ENCODE data around the gene DNAAF2. TPM values are rescaled to one million over a fixed set of nuclear protein-coding genes. Genes with fewer than 3 reads are reported as not detected.
"Not testable (repeated sequence)": the region's sequence is repeated elsewhere in the genome, so short reads cannot be mapped to it uniquely, and the experiment has no call there.

DNAAF2 gene
- total RNA-seq, 2 donors from 2014 or later: 7.2 to 8.0 TPM

GRCh38 chr14:49623941-49624839, 10.9 kb downstream of the DNAAF2 start:
- DNase-seq (ENCODE audit: low spot score in 2 of 2): no peak
- Mint-ChIP-seq H3K9me3 (no peaks in the 10 kb centered on the region), H3K36me3 (peaks cover 34 to 36% of the 10 kb centered on the region in 2 donors), H3K27ac (peak overlapping the region; percentile 44 to 63)
- peak in 1 of 2 donors; percentile 6 for ATAC-seq

- DNase-seq (ENCODE audit: low spot score in 2 of 2): no peak
- no peak for ATAC-seq
- Mint-ChIP-seq H3K27ac (peak overlapping the region; percentile 44 to 63), H3K9me3 (no peaks in the 10 kb centered on the region), H3K36me3 (peaks cover 41 to 44% of the 10 kb centered on the region in 2 donors)
These were observed 11.7 kb downstream of the DNAAF2 start for GRCh38 chr14:49623387-49623786.

- no peak for DNase-seq (ENCODE audit: low spot score in 2 of 2)
- ATAC-seq: no peak
- Mint-ChIP-seq H3K9me3 (no peaks in the 10 kb centered on the region), H3K36me3 (peaks cover 43 to 45% of the 10 kb centered on the region in 2 donors), H3K27ac (peak overlapping the region; percentile 69 to 98)
These were observed 12.9 kb downstream of the DNAAF2 start for GRCh38 chr14:49622022-49622607.

GRCh38 chr14:49621114-49621881, 13.7 kb downstream of the DNAAF2 start:
- peaks cover 41% of the 10 kb centered on the region in 2 donors for H3K36me3 Mint-ChIP-seq

GRCh38 chr14:49620182-49621113, 14.6 kb downstream of the DNAAF2 start, which contains the start of the genes MGAT2 and RPL36AL:
MGAT2 (plus strand) TSS chr14:49620799; CDS start chr14:49621269, 470 bp downstream.
RPL36AL (minus strand) TSS chr14:49620626; CDS start chr14:49619104, 1,522 bp downstream.
- peaks cover 41% of the 10 kb centered on the region in 2 donors for H3K36me3 Mint-ChIP-seq
- peak within 1 kb of the TSS; percentile 98 for H3K27ac Mint-ChIP-seq

More at GRCh38 chr14:49621114-49621881, 13.7 kb downstream of the DNAAF2 start:
- H3K27ac Mint-ChIP-seq: peak overlapping the region; percentile 98
- H3K9me3 Mint-ChIP-seq: no peaks in the 10 kb centered on the region
- ATAC-seq (peak; percentile 10 to 18), DNase-seq (ENCODE audit: low spot score in 2 of 2) (peak in 1 of 2 donors; percentile 65)

GRCh38 chr14:49619730-49620129, 15.3 kb downstream of the DNAAF2 start:
- Mint-ChIP-seq H3K36me3 (peaks cover 41% of the 10 kb centered on the region in 2 donors), H3K27ac (peak overlapping the region; percentile 98), H3K9me3 (no peaks in the 10 kb centered on the region)
- DNase-seq (ENCODE audit: low spot score in 2 of 2) (no peak), ATAC-seq (no peak)

More at GRCh38 chr14:49620182-49621113, 14.6 kb downstream of the DNAAF2 start, which contains the start of the genes MGAT2 and RPL36AL:
- DNase-seq (ENCODE audit: low spot score in 2 of 2) (peak; percentile 92 to 99), ATAC-seq (peak; percentile 93 to 96)
- H3K9me3 Mint-ChIP-seq: no peaks in the 10 kb centered on the region

- peaks cover 41 to 44% of the 10 kb centered on the region in 2 donors for H3K36me3 Mint-ChIP-seq
- not testable (repeated sequence) for ATAC-seq; H3K9me3 Mint-ChIP-seq; DNase-seq (ENCODE audit: low spot score in 2 of 2)
- H3K27ac Mint-ChIP-seq: peak overlapping the region; percentile 98
These were observed 15.8 kb downstream of the DNAAF2 start for GRCh38 chr14:49619273-49619672.

- Mint-ChIP-seq H3K36me3 (peaks cover 41 to 47% of the 10 kb centered on the region in 2 donors), H3K9me3 (no peaks in the 10 kb centered on the region), H3K27ac (peak overlapping the region; percentile 91 to 98)
- DNase-seq (ENCODE audit: low spot score in 2 of 2): no peak
- no peak for ATAC-seq
These were observed 17.1 kb downstream of the DNAAF2 start for GRCh38 chr14:49617852-49618519.

- peaks cover 23 to 30% of the 10 kb centered on the region in 2 donors for H3K36me3 Mint-ChIP-seq
- H3K27ac Mint-ChIP-seq: no peak overlapping the region
- DNase-seq (ENCODE audit: low spot score in 2 of 2): no peak
- H3K9me3 Mint-ChIP-seq: no peaks in the 10 kb centered on the region
- no peak for ATAC-seq
These were observed 19.3 kb downstream of the DNAAF2 start for GRCh38 chr14:49615776-49616175.

GRCh38 chr14:49614196-49614595, 20.8 kb downstream of the DNAAF2 start:
- H3K9me3 Mint-ChIP-seq: no peaks in the 10 kb centered on the region
- DNase-seq (ENCODE audit: low spot score in 2 of 2): no peak
- ATAC-seq: no peak
- H3K27ac Mint-ChIP-seq: no peak overlapping the region
- H3K36me3 Mint-ChIP-seq: peaks cover 12 to 18% of the 10 kb centered on the region in 2 donors

- H3K27ac Mint-ChIP-seq: no peak overlapping the region
- H3K9me3 Mint-ChIP-seq: no peaks in the 10 kb centered on the region
- ATAC-seq (no peak), DNase-seq (ENCODE audit: low spot score in 2 of 2) (no peak)
- peaks cover 0 to 6% of the 10 kb centered on the region in 2 donors for H3K36me3 Mint-ChIP-seq
These were observed 22.4 kb downstream of the DNAAF2 start for GRCh38 chr14:49612671-49613070.

- no peak for DNase-seq (ENCODE audit: low spot score in 2 of 2)
- no peaks in the 10 kb centered on the region for H3K9me3 Mint-ChIP-seq
- H3K36me3 Mint-ChIP-seq: peaks cover 0 to 6% of the 10 kb centered on the region in 2 donors
- ATAC-seq: no peak
- H3K27ac Mint-ChIP-seq: no peak overlapping the region
These were observed 22.8 kb downstream of the DNAAF2 start for GRCh38 chr14:49612251-49612650.

GRCh38 chr14:49607583-49607982, 27.5 kb downstream of the DNAAF2 start:
- Mint-ChIP-seq H3K36me3 (peaks cover 5 to 12% of the 10 kb centered on the region in 2 donors), H3K9me3 (no peaks in the 10 kb centered on the region), H3K27ac (no peak overlapping the region)
- ATAC-seq: no peak
- no peak for DNase-seq (ENCODE audit: low spot score in 2 of 2)

GRCh38 chr14:49598485-49599300, 36.4 kb downstream of the DNAAF2 start, which contains the start of gene LRR1:
LRR1 (plus strand) TSS chr14:49598940; CDS start chr14:49599021, 81 bp downstream.
- DNase-seq (ENCODE audit: low spot score in 2 of 2) (peak; percentile 84 to 93), ATAC-seq (peak; percentile 82 to 88)
- H3K36me3 Mint-ChIP-seq: peaks cover 21 to 26% of the 10 kb centered on the region in 2 donors
- no peaks in the 10 kb centered on the region for H3K9me3 Mint-ChIP-seq
- peak within 1 kb of the TSS; percentile 96 to 97 for H3K27ac Mint-ChIP-seq

Measured in activated naive CD4-positive, alpha-beta T cell treated with anti-CD3 and anti-CD28 coated beads, Interleukin-2, amount 50 U/mL, for 72 hours (primary cell).